Stimulated activated CD8-positive, alpha-beta memory T cell treated with anti-CD3 and anti-CD28 coated beads, Interleukin-12 subunit alpha, Interleukin-12 subunit beta, amount 100 ng/mL, for 24 hours (primary cell): ENCODE data around the gene KLHL22.

ENCODE experiments used
- DNase-seq: peaks from one replicate; pipeline ENCODE4 v3.0.0-alpha.2; 2020; ENCODE audit errors: extremely low read depth

KLHL22 gene

DNA sequence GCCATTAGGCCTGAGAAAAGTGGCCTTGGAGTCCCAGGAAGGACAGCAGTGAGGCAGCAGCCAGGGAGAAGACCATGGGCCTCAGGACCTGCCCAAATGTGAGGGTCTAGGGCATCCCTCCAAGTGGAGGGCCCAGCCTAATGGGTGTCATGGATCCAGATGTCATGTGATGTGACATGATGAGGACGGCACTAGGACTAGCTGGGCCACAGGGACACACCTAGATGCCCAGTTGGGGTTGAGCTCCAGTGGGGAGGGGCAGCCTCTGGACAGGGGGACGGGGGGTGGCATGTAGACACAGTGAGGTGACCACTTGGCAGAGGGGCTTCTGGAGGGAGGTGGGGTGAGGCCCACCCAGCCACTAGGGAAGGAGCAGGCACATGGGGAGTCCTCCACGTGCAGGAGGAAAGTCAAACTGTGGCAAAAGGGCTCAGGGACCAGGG, 63.3 kb downstream of the KLHL22 start:
- no peak for DNase-seq

DNA sequence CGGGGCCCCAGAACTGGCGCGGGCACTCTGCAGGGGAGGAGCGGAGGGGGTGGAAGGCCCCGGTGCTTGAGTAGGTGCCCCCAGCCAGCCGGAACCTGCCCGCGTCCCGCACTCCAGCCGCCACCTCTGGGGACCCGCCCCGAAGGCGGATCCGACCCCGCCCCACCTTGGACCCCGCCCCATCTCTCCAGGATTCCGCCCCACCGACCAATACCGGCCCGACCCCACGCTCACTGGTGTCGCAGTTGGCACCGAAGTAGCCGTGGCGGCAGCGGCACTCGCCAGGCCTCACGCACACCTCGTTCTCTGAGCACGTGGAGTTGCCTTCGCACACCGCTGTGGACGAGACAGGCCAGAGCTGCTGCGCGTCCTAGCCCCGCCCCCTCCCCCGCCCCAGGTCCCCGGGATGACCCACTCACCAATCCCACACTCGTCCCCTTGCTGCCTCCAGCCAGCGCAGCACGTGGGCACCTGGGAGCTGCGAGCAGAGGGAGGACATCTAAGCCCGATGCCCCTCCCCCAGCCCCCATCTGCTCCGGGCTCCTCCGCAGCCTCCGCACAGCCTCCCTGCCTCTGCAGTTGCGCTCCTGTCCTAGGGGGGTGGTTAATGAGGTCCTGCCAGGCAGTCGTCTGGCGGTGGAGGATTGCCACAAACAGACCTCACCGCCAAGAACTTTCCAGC, 63.9 kb downstream of the KLHL22 start:
- no peak for DNase-seq

DNA sequence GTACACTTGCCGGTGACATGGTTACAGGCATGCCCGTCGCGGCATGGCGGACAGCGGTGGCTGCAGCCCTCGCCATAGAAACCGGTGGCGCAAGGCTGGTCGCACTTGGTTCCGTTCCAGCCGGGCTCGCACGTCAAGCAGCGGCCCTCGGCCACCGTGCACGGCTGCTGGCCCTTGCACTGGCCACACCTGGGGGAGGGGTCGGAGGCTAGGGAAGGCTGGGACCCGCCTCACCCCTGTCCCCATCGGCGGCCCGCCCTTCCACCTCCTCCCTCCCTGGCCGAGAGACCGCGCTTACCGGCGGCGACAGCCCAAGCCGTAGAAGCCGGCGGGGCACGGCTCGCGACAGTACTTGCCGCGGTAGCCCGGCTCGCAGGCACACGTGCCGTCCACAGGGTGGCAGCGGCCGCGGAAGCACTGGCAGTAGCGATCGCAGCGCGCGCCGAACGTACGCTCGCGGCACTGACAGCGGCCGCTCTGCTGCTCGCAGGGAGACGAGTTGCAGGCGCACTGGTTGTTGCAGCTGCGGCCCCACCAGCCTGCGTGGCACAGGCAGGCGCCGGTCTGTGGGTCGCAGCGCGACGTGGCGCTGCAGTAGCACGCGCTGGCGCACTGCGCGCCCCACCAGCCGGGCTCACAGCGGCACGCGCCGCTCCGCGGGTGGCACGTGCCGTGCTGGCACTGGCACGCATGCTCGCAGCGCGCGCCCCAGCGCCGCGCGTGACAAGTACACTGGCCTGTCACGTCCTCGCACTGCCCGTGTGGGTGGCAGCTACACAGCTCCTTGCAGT, 64.7 kb downstream of the KLHL22 start:
- no peak for DNase-seq

DNA sequence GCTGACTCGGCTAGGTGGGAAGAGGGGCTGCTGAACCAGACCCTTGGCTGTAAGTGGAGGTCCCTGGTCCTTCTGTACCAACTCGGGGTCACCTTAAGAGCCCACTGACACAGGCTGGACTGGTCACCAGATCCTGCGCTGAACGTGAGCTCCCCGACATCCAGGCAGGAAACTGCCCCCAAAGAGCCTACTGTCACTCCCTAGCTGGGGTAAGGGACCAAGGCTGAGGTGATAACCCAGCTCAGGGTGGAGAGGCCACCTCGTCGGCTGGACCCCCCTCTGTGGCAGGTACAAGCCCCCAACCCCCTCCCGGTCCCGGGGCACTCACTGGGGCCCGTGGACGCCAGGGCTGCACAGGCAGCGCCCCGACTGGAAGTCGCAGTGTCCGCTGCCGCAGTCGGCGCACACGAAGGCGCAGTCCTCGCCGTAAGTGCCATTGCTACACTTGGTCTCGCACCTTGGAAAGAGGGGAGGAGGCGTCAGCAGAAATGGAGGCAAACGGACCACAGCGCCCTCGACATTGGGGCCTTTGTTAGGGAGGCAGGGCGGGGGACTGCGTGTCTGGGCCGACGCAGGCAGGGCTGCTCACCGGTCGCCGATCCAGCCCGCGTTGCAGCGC, 65.4 kb downstream of the KLHL22 start:
- no peak for DNase-seq

DNA sequence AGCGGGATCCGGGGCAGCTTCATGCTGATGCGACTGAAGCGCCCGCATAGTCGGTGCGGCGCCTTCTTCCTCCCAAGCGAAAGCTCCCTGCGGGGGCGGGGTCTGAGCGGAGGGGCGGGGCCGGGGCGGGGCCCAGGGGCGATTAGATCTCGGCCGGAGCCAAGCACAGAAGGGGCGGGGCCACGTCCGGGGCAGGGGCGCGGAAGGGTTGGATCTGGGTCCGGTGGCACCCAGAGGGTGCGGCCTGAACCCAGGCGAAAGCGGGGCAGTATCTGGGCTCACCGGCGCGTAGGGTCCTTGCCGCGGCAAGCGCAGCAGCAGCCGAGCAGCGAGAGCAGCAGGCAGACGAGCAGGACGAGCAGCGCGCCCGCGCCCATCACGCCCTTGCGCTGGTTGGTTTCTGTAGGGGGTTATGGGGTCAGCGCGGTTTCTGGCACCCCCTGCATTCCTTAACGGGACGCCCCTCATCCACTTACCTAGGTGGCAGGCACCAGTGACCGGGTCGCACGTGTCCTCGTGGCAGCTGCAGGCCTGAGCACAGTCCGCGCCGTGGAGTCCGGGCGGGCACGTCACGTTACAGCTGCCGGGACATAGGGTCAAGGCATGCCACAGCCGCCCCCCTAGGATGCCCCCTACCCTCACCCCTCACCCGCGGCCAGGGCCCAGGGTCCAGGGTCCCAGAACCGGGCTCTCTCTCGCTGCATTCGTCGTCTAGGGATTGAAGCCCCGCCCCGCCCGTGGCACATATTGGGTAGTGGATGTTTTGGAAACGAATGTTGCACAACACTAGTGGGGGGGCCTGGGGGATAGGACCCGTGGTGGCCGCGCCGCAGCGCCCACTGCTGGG, 66.1 kb downstream of the KLHL22 start:
- peak; percentile 57 for DNase-seq

DNA sequence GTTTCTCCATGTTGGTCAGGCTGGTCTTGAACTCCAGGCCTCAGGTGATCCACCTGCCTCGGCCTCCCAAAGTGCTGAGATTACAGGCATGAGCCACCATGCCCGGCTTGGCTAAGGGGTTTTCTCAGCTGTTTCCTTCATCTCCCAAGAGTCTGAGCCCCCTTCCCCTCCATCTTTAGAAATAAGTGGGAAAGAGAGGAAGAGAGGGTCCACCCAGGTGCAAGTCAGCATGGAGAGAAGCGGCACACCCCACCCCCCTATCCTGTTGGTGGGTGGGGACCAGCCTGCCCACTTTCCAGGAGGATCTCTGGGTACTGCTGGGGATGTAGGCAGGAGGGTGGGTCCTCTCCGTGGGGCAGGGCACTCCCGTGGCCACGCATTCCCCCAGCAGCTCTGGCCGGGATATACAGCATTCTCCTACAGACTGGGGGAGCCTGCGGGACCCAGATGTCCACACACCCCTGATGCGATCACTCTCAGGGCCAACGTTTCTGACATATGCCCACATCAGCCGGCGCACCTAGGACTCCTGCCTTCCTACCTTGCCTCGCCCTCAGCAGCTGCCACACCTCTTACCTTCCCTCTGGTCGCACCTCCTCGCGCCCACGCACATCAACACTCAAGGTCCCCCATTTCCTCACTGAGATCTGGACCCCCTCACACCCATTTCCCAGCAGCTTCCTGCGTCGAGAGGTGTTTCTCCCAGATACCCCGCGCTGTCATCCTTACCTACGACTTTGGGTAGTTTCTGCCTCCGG, 66.9 kb downstream of the KLHL22 start:
- no peak for DNase-seq

DNA sequence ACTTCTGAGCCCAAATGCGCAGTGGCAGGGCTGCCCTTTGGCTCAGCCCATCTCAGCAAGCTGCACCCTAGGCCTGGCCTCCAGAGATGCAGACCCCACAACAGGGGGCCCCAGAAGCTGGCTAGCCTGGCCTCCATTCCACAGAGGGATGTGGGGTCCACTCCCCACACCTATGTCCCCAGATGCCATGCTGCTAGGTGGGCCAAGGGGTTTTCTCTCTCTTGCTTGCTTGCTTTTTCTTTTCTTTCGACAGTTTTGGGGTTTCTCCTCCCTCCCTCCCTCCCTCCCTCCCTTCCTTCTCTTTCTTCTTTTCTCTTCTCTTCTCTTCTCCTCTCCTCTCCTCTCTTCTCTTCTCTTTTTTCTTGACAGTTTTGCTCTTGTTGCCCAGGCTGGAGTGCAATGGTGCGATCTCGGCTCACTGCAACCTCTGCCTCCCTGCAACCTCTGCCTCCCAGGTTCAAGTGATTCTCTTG, 67.6 kb downstream of the KLHL22 start:
- no peak for DNase-seq

DNA sequence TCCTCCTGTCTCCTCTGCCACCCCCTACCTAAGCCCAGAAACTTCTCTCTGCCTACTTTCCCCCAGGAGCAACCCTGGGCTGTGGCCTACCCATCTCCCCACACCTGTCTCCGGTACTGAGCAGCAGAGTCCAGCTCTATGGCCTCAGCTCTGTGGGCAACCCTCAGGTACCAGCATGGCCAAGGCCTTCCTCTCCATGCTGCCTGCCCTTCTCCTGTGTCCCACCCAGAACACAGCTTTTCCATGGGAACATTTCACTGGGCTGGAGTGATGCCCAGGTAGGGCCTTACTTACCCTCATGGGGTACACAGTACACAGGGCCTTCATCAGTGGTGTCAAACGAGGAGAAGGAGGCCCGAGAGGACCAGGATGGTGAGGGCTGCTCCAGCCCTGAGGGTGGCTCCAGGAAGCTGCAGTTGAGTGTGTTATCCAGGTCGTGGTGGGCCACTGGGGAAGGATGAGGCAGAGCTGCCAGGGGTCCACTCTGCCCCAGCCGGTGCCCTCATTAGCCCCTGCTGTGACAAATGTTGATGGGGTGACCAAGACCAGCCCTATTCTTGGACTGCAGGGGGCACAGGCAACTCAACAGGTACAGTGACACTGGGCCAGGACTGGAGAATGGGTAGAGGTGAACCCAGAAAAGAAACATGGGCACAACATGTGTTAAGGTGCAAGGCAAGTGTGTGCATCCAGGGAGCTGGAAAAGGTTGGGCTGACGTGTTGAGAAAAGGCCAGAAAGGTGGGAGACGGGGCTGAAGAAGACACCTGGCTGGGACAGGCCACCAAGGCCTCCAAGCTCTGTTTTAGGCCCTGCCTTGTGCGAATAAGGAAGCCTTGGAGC, 68.3 kb downstream of the KLHL22 start:
- no peak for DNase-seq

DNA sequence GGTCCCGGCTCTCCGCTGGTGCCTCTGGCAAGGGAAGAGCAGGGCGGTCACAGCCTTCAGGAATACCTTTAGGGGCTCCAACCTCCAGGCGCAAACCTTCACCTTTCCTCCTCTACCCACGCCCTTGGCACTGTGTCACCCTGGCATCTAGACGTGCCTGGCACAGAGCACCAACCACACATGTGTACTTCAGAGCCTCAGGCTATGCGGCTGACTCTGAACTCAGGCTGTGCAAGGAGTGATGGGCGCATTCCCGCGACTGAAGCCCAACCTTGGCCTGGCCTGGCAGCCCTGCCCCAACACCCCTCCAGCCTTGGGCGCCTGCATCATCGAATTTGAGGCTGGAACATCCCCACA, 69.4 kb downstream of the KLHL22 start:
- DNase-seq: no peak

DNA sequence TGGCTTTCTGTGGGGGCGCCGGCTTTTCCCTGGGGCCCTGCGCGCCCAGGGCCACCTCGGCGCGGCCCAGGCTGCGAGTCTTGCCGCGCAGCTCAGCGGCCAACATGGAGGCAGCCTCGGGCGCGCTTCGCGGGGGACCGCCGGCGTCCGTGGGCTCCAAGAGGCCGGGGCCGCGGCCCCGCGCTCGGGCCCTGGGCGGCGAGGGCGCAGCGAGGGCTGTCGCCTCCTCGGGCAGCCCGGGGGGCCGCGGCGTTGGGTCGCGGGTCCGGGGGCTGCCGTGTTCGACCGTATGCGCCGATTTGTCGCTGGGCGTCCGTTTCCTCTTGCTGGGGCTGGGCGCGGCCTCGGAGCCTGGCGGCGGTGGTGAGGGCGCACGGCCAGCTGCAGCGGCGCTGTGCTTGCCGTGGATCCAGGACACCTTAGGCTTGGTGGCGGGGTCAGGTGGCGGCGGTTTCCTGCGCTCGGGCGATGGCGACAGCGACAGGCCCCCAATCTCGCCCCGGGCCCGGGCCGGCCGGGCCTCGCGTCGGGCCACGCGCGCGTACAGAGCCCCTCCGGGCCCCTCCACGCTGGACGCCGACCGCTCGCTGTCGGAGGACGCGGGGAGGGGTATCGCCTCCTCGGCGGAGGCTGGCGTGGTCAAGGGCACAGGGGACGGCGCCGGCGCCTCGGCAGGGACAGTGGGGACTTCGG, 69.9 kb downstream of the KLHL22 start:
- DNase-seq: no peak

DNA sequence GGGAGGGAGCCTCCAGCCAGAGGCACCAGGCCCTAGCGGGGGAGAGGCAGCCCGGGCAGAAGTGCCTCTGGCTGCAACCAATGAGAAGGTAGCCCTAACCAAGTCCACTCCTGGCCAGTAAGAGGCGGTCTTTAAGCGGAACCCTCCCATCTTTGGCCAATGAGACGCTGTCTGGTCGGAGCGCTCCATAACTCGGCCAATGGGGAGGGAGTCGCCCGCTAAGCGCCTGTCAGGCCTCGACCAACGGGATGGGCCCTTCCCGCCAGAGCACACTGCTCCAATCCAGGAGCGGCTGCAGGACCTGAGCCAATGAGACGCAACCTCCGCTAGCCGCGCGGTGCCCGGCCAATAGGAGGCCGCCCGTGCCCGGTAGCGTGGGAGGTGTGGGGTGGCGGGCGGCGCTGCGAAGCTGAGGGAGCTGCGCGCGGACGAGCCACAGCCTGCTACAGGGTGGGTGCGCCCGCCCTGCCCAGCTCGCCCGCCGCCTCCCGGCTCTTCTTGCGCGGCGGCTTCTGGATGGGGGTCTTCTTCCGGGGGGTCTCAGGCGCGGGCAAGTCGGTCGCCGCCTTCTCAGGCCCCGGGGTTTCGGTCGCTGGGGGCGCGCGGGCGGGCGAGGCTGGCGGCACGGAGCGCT, 70.5 kb downstream of the KLHL22 start:
- DNase-seq: no peak

DNA sequence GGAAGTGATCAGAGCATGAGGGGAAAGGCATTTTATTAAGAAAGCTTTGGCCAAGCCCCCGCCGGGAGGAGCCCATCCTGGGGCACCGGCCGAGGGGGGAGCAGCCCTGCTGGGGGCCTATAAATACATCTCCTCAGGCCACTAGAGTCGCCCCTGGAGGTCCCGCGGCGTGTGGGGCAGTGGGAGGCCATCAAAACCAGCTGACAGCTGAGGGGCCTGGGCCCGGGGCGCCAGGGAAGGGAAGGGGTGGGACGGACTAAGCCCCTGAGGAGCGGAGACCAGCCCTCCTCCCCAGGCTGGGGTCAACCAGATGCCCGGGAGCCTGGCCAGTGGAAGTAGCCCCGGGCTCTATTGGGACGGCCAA, 71.0 kb downstream of the KLHL22 start:
- DNase-seq: no peak

DNA sequence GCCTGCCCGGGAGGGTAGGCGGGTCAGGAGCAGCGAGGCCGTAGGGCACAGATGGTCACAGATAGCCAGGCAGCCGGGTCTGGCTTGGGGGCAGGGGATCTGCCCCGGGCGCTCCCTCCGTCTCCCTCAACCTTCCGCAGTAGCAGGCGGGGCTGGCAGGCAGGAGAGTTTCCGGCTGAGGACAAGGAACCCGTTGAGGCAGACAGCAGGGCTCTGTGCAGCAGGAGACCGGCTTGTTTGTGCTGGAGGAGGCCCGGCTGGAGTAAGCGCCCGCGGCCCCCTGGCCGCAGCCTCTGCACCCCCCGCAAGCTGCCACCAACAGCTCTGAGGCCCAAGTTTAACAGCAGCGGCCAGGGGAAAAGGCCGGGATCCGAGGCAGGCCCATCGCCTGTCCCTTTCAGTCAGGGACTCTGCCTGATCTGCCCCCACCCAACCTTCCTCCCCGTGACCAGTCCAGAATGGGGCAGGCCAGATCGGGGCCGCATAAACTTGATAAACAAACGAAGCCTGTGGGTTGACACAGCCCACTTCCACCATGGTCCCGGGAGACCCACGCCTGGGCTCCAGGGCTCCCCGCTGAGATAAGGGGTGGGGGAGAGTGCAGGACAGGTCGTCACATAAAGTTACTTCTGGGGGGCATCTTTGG, 71.6 kb downstream of the KLHL22 start:
- DNase-seq: no peak

DNA sequence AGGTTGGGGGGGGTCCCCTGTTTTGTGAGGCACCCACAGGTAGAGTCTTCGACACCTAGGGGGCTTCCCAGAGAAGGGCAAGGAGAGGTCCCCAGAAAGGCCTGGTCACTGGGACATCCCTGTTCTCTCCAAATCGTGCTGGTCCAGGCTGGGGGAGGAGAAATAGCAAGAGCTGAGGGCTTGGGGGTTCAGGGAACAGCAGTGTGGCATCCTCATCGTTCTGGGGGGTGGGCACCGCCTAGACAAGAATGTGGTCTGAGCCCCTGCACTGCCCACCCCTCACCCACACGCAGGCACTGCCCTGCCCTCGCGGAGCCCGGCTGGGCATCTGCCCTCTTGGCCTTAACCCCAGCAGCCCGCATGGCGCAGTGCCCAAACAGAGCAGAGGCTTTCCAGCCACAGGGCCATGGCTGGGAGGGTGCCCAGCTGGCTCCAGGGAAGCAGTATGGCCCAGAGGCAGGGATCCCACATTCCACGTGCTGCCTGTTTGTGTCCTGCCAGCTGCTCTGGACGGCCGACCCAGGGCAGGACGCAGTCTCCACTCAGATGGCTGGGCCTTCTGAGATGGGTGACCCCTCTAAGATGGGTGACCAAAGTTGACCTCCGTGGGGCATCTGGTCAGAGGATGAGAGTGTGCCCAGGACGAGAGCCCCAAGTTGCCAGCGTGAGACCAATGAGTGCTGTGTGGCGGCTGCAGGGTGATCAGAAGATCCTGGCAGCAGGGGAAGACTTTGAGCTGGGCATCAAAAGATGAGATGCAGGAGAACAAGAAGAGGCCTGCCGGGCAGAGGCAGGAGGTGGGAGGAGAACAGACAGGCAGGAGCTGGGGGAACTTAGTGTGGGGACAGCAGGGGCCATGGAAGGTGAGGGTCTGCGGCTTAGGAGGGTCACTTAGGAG, 72.3 kb downstream of the KLHL22 start:
- DNase-seq: no peak

DNA sequence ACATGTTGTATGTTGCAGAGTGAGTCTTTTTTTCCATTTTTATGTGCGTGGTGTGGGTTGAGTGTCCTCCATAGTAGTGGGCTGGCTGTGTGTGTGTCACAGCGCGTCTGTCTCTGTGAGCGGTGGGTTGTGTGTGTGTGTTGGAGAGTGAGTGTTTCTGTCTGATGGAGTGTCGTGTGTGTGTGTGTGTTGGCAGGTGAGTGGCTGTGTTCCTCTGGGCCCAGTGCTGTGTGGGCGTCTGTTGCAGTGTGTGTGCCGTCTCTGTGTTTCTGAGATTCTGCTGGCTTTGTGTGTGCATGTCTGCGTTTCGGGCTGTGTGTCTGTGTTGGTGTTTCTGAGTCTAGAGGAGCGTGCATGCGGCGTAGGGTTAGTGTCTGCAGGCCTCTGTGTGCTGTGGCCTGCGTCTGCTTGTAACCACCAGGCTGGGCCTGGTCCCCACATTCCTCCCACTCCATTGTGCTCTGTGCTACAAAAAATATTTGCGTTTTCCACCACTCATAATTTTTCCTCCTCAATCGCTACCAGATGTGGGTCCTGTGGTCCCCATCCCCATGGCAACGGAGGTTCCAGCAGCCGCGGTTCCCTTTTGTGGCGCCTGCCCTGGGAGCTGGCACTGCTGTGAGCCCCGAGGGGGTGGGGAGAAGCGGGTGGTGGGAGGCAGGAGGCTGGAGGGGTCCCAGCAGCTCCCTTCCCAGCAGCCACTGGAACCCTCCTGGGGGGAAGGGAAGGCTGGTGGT, 73.2 kb downstream of the KLHL22 start:
- DNase-seq: no peak

DNA sequence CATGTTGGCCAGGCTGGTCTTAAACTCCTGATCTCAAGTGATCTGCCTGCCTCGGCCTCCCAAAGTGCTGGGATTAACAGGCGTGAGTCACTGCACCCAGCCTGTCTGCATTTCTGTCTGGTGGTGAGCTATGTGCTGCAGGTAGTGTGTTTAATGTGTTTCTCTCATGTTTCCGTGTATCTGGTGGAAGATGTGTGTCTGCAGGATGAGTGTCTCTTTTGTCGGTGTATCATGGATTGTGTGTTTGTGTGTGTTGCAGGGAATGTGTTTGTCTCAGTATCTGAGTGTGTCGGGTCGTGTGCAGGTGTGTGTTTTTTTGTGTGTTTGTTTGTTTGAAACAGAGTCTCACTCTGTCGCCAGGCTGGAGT, 74.1 kb downstream of the KLHL22 start:
- DNase-seq: no peak
